CD4-positive, alpha-beta T cell treated with Interleukin-12 subunit alpha and Interleukin-12 subunit beta, for 1 hour (primary cell): ENCODE data around the gene PIK3C2G.

Experiments
- DNase-seq: peaks from one replicate; pipeline ENCODE4 v3.0.0-alpha.2; 2020

PIK3C2G gene

DNA sequence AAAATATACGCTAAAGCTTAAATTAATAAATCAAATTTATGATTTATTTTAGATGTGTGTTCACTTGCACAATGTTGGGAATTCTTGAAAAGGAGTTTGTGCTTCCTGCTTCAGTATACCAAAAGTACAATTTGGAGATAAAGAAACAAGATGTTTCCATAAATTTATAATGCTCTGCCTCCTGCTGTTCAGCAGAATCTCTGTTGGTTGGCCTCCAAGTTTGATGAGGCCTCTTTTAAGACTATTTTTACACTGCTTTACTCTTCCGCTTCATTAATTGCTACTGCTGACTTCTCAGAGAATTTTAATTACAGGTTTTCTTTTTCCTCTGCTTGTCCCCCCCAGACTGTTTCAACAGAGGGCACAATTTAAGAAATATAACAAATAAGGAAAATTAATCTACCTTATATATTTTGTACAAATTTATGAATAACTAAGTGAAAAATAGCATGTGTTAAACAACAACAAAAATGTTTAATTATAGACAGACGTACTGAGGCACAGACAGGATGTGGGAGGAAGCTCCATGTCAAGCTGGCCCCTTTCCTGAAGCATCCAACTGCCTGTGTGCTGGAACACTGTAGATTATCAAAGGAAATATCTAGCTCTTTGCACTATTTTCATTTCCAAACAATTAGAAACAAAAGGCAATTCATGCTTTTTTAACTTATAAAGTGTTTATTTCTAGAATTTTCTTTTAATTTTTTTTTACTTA, 83.9 kb downstream of the PIK3C2G start:
- DNase-seq, result no peak

DNA sequence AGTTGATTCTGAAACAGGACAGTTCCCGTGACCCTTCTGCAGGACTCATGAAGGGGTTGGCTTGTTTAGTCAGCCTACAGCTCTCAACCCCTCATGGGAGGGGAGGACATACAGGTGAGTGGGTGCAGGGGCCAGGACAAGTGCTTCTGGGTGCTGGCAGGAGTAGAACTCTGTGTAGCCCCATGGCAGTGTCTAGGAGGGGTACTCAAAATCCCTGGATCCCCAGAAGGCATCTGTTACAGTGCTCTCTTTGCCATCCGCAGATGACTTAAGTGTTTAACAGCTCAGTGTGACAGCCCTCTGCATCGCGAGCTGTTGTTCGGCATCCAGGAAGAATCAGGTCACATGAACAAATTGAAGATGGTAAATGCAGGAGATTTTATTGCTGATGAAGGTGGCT, 91.0 kb downstream of the PIK3C2G start:
- no peak for DNase-seq

- DNase-seq, result no peak
Observed at GRCh38 chr12:18355429-18355828, 94.1 kb downstream of the PIK3C2G start.

DNA sequence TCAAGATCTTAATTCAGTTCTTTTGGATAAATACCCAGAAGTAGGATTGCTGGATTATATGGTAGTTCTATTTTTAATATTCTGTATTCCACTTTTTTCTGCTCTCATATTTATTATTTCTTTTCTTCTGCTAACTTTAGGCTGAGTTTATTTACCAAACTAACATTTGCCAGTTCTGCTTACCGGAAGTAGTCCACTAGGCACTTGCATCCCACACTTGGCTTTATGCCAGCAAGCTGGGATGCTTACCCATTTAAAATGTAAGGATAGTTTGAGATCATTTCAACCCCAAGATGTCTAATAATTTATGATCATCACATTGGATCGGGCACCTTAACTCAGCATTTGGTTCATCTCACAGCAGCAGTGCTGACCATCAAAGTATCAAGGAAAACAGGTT, 96.8 kb downstream of the PIK3C2G start:
- no peak for DNase-seq

DNA sequence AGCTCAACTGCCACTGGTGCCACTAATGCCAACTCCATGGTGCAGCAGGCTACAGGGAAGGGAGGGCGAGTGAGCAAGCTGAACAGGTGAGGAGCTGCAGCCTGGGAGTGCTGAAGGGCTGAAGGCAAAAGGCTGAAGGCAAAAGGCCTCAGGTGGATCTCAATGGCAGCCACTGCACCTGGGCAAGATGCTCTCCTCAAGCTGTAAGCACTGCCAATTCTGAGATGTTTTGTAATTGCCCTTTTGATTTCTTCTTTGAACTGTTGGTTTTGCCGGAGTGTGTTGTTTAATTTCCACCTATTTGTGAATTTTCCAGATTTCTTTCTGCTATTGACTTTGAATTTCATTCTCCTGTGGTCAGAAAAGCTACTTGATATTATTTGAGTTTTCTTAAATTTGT, 97.6 kb downstream of the PIK3C2G start:
- no peak for DNase-seq

DNA sequence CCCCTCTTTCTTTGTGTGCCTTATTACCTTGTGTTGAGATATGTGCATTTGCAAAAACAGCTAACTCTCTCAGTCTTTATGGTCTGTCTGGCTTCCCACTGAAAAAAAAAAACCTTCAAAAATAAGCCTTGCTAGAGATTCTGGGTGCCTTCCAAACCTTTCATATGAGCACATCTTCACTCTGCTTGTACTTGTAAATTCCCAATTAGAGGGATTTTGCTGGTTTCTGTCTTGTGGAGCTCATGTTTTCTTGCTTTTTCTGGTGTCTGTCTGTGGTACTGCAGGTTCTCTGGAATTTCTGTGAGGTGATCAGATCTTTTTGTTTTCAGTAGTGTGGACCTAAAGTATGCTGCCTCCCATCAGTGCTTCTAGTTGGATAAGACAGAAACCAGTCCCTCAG, 100.1 kb downstream of the PIK3C2G start:
- DNase-seq, result no peak

DNA sequence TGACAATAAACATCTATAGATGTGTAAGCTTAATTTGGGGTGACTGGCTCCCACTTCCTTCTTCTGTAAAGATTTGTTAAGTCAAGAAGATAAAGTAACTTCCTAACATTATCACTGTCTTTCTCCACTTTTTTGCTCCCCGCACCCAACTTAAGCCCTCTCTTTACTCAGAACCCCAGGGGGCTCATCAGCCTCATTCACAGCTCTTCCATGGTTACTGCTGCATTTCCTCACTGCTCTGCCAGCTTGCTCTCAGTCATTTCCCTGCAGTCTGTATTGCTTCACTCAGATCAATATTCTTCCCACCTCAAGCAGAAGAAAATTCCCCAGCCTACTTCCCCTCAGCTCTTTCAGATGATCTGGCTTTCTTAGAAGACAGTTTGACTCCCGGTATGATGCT, 102.0 kb downstream of the PIK3C2G start:
- DNase-seq, result no peak

DNA sequence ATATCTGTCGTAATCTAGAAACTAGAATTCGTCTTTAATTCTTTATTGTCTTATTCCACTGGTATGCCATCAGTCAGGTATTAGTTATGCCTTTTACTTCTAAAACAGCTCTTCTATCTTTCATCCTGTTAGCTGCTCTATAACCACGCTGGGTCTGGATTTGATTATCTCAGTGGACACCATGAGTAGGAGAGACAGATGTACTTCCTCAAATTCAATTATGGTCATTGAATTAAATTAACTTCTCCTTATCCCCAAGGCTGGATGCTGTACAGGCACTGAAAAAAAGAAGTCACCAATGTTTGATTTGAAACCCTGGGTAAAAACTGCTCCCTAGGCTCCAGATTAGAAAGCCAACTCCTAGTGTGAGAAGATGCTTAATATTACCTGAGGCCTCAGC, 107.3 kb downstream of the PIK3C2G start:
- no peak for DNase-seq

DNA sequence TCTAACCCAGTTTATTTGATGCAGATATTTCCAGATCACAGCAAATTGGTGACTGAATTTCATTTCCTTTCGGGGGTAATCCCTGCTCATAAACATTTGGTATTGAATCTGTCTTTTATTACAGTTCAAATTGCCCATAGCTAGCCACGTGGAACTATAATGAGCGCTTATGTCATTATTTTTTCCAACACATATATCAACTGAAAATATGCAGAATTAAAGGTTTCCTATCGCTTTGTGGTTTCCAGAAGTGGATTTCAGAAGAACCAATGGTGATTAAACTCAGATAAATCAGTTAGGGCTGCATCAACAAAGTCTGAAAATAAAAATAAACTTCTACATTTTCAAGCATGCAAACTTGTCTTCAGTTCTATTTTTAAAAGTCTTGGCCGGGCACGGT, 111.9 kb downstream of the PIK3C2G start:
- no peak for DNase-seq

DNA sequence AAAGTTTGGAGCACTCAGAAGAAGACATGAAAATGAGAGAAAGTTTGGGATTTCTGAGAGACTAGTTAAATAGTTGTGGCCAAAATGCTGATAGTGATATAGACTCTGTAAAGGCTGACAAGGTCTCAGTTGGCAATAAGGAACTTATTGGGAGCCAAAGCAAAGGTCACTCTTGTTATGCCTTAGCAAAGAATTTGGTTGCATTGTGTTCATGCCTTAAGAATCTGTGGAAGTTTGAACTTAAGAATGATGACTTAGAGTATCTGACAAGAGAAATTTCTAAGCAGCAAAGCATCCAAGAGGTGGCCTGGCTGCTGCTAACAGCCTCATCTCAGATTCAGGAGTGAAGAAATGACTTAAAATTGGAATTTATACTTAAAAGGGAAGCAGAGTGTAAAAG, 113.8 kb downstream of the PIK3C2G start:
- no peak for DNase-seq

DNA sequence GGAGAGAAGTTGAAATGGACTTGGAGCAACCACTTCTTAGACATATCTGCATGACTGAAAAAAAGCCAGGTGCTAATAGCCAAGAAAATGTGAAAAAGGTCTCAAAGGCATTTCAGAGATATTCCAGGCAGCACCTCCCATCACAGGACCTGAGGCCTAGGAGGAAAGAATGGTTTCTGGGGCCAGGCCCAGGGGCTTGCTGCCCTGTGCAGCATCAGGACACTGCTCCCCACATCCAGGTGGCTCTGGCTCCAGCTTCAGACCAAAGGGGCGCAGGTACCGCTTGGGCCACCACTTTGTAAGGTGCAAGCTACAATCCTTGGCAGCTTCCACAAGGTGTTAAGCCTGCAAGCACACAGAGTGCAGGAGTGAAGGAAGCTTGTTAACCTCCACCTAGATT, 114.3 kb downstream of the PIK3C2G start:
- DNase-seq, result no peak

DNA sequence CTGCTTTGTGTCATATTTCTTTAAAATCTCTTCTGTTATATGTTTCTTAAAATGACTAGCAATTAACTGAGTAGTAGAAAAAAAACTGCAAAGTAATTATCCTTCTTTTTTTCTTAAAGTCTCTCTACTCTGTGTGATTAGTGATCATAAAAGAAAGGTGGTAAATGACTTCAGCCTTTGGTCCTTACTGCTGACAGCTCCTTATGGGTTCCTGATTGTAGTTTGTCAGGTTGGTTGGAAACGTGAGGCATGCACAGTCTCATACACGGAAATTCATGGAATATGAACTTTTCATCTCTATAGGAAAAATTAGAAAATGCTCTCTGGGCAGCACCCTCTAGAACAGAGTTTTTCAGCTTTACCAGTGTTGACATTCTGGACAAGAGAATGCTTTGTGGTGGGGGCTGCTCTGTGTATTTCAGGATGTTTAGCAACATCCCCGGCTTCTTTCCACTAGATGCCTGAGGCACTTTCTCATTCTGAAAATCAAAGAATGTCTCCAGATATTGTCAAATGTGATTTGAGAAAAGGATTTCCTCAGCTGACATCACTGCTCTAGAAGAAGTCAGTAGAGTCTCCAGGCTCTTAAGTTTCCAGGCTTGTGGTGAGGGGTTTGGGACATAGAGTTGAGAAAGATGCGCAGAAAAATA, 121.0 kb downstream of the PIK3C2G start:
- DNase-seq, result no peak

DNA sequence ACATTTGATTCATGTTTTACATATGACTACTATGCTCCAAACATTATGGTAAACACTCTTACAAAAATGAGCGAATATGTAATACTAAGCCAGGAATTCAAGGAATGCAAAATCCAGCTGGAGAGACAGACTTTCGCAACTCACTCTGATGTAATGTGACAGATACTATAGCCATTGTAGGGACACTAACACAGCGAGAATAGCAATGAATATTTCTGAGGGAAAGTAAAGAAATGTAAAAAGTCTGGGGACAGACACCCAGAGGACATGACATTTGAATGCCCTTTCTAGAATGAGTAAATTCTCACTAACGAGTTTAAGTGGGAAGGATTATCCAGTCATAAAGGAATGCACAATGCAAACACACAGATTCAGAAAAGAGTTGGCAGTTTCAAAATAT, 121.9 kb downstream of the PIK3C2G start:
- DNase-seq, result no peak

GRCh38 chr12:18387706-18388105, 126.4 kb downstream of the PIK3C2G start:
- DNase-seq, result no peak

- DNase-seq, result no peak
Observed at GRCh38 chr12:18389820-18390219, 128.5 kb downstream of the PIK3C2G start.

- no peak for DNase-seq
Observed at GRCh38 chr12:18391151-18391550, 129.8 kb downstream of the PIK3C2G start.

- no peak for DNase-seq
Observed at GRCh38 chr12:18394742-18395141, 133.4 kb downstream of the PIK3C2G start.

DNA sequence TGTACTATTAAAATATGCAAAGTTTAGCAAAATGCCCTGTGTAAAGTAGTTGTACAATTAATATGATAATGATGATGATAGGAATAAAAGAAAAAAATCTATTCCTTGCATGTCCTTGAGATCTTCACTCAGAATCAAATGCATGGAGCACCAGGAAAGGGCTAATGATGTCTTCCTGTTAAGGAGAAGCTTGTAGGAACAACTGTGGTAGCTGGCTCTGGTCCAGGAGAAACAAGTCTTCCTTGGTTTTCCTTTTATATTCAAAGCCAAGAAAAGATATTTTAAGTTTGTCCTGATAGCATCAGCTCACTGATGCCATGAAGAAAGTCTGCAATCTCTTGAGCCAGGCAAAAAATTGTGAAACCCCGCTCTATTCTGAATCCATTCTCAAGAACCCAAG, 138.9 kb downstream of the PIK3C2G start:
- no peak for DNase-seq

DNA sequence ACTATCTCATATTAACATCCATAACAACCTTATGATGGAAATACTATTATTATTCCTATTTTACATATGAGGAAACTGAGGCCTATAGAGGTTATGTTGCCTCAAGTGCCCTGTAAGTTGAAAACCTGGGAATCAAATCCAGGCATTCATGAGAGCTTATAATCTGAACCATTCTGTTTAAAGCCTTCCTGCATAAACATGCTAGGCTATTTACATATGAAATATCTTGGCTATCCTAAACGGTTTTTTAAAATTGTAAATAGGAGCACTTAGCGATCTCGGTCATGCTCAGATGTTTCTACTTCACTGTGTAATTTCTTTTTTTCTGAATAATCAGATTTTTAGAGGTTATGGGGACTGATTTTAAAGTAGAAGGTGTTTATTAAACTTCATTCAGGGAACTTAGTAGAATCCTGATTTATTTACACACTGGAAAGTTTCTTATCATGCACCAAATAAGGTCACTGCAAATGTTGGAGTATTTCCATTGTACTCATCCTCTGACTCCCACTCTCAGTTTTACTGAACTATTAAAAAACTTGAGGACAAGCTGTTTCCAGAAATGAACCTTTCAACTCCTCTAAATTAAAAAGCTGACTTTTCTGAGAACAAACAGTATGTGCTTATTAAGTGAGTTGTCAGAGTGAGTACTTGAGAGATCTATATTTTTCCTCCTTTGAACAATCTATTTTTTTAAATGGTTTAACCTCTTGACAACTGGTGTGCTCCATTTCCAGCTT, 141.7 kb downstream of the PIK3C2G start:
- DNase-seq, result no peak

GRCh38 chr12:18411453-18411852, 150.1 kb downstream of the PIK3C2G start:
- DNase-seq, result no peak

DNA sequence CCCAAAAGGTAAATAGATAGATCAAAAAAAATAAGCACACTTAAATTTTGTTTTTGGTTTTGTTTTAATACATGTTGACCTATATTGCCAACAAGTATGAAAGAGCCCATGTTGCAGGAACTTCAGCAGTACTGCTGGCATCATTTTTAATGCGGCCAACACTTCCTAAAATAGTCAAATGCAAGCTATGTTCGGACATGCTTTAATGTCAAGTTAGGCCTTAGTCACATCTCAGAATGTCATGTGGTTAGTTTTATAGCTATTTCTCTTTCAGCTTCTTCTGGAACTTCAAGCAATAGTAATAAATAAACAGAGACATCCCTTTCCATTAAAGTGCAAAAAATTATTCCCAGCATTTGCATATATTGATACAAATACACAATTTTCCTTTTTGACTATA, 153.4 kb downstream of the PIK3C2G start:
- no peak for DNase-seq

GRCh38 chr12:18415227-18415626, 153.9 kb downstream of the PIK3C2G start:
- no peak for DNase-seq

GRCh38 chr12:18416412-18416811, 155.1 kb downstream of the PIK3C2G start:
- no peak for DNase-seq

DNA sequence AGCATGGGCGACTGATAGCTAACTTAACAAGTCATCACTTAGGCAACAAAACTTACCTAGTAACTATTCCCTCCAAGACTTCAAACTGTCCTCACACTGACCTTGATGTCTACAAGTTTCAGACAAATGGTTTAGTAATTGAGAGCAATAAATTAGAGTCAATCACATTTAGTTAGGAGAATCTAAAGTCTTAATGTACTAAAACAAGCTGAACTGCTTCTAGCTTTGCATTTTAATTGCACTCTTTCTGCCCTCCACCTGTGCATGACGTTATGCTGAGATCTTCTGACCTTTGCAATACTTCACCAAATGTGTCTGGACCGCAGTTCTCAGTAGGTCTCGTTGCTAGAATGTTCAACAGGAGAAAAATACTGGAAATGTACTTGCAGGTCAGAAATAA, 158.0 kb downstream of the PIK3C2G start:
- no peak for DNase-seq
